SU-DHL-6 (cell line): Measurements from ENCODE around the gene FBN1.

ENCODE experiments used
- CTCF ChIP-seq: fragments of 200-600 bp; sonication (generic); IDR thresholded peaks from one replicate; pipeline ENCODE4 v1.5.1; 2017; ENCODE audit warnings: antibody characterized with exemption, mild to moderate bottlenecking, low read length, moderate library complexity; ENCODE audit not compliant: insufficient read depth, poor library complexity, severe bottlenecking
- EZH2phosphoT487 ChIP-seq: fragments of 200-600 bp; sonication (generic), shearing (Covaris generic); conservative IDR thresholded peaks from 2 replicates; pipeline ENCODE4 v1.6.1; 2018; ENCODE audit warnings: mild to moderate bottlenecking, antibody characterized with exemption, low read length, moderate library complexity, mixed read lengths

- TF ChIP-seq CTCF (no peak), EZH2phosphoT487 (no peak)
Observed at GRCh38 chr15:48693484-48693883, 48.0 kb upstream of the FBN1 start.
